ENCODE data around the gene CEP112. TPM values are rescaled to one million over a fixed set of nuclear protein-coding genes. Genes with fewer than 3 reads are reported as not detected.

Gene CEP112
- total RNA-seq, 1 experiment from 2014 or later, result 6.1 TPM

DNA sequence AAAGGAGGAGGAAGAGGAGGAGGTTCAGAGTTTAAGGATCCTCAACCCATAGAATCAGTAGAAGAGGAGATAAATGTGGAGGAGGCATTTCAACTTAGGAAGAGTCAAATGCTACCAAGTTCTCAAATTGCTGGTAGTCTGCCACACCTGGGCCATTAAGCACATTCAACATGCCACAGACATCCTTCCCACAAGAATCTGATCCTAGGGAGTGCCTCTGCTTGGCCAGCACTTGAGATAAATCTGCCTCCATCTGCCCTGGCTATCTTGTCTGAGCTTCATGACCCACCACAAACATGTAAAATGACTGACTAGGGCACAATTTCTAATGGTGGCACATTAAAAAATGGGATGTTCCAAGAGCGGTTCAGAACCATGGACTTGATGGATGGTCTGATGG, 593.2 kb downstream of the CEP112 start:
- POLR2A ChIA-PET, result no interaction called here
- CTCF ChIA-PET, result no interaction called here
- Mint-ChIP-seq H3K27me3 (ENCODE audit: low read depth) (no peaks in the 10 kb centered on the region), H3K27ac (no peak overlapping the region), H3K36me3 (no peaks in the 10 kb centered on the region), H3K4me1 (peaks cover 29% of the 10 kb centered on the region), H3K4me3 (no peak overlapping the region), H3K9me3 (peaks cover 6% of the 10 kb centered on the region; the same call in 1 of the 2 replicates)
- DNase-seq (ENCODE audit: low spot score) (no peak), ATAC-seq (no peak)
- TF ChIP-seq ETV6 (CRISPR knock-in tag; IDR thresholded peaks at IDR 0.05), result no peak
- TF ChIP-seq, protein P1, sequence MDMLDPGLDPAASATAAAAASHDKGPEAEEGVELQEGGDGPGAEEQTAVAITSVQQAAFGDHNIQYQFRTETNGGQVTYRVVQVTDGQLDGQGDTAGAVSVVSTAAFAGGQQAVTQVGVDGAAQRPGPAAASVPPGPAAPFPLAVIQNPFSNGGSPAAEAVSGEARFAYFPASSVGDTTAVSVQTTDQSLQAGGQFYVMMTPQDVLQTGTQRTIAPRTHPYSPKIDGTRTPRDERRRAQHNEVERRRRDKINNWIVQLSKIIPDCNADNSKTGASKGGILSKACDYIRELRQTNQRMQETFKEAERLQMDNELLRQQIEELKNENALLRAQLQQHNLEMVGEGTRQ (CRISPR knock-in tag; IDR thresholded peaks at IDR 0.05), result no peak
- TF ChIP-seq SP1 (CRISPR knock-in tag; conservative IDR thresholded peaks at IDR 0.05), result no peak
- TF ChIP-seq CREM (CRISPR knock-in tag; IDR thresholded peaks at IDR 0.05), result no peak
- no peak for TF ChIP-seq STAT6 (CRISPR knock-in tag; conservative IDR thresholded peaks at IDR 0.05; ENCODE audit: low read depth)
- no peak for TF ChIP-seq ZNF512 (CRISPR knock-in tag; IDR thresholded peaks at IDR 0.05; ENCODE audit: borderline replicate concordance)
- TF ChIP-seq, protein P2, sequence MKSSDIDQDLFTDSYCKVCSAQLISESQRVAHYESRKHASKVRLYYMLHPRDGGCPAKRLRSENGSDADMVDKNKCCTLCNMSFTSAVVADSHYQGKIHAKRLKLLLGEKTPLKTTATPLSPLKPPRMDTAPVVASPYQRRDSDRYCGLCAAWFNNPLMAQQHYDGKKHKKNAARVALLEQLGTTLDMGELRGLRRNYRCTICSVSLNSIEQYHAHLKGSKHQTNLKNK (CRISPR knock-in tag; IDR thresholded peaks at IDR 0.05), result no peak
- no peak for TF ChIP-seq ATF6 (CRISPR knock-in tag; IDR thresholded peaks at IDR 0.05)
- TF ChIP-seq, protein P3, sequence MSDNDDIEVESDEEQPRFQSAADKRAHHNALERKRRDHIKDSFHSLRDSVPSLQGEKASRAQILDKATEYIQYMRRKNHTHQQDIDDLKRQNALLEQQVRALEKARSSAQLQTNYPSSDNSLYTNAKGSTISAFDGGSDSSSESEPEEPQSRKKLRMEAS (CRISPR knock-in tag; IDR thresholded peaks at IDR 0.05), result no peak
- no peak for TF ChIP-seq ZNF263 (CRISPR knock-in tag; IDR thresholded peaks at IDR 0.05; ENCODE audit: low read depth)
- TF ChIP-seq ZBTB43 (CRISPR knock-in tag; IDR thresholded peaks at IDR 0.05), result no peak
- no peak for TF ChIP-seq NFATC4 (CRISPR knock-in tag; IDR thresholded peaks at IDR 0.05)
- TF ChIP-seq ELF4 (CRISPR knock-in tag; IDR thresholded peaks at IDR 0.05; ENCODE audit: low read depth), result no peak
- TF ChIP-seq CDX4 (CRISPR knock-in tag; IDR thresholded peaks at IDR 0.05; ENCODE audit: borderline replicate concordance), result no peak
- TF ChIP-seq NFE2L1 (CRISPR knock-in tag; IDR thresholded peaks at IDR 0.05), result no peak

Measured in WTC11 (cell line).